A673 (cell line): ENCODE results near the gene SH3TC2. TPM values are rescaled to one million over a fixed set of nuclear protein-coding genes. Genes with fewer than 3 reads are reported as not detected.

Source experiments
- BruUV-seq: library from RNA; stranded (reverse); fragments of 400-500 nt; replicated peaks from 2 replicates; lab custom pipeline; 2021; lab: Mats Ljungman, UMichigan
- CTCF ChIA-PET: fragments of 300-600 bp; sonication (Branson Sonifier 250); formaldehyde crosslinking; loops from one replicate; lab custom pipeline; 2022; ENCODE audit warnings: antibody characterized with exemption; lab: Charles Lee
- POLR2A ChIA-PET: fragments of 300-600 bp; sonication (Branson Sonifier 250); formaldehyde crosslinking; loops from one replicate; lab custom pipeline; 2022; ENCODE audit warnings: antibody characterized with exemption; ENCODE audit not compliant: low non-redundant PET; lab: Charles Lee
- DNase-seq: peaks from one replicate; pipeline ENCODE4 v3.0.0-alpha.2; 2015; ENCODE audit warnings: low spot score
- H3K27ac ChIP-seq: fragments of 200-600 bp; sonication (generic); 2 replicates; pipeline ENCODE4 v1.5.1; 2016; ENCODE audit warnings: mixed run types, low read depth, mild to moderate bottlenecking, mixed read lengths, antibody characterized with exemption, low read length; ENCODE audit not compliant: poor library complexity, severe bottlenecking
- H3K27me3 ChIP-seq: fragments of 200-600 bp; sonication (generic); replicated peaks from 2 replicates; pipeline ENCODE4 v1.6.1; 2017; ENCODE audit warnings: mixed run types, low read depth, mild to moderate bottlenecking, mixed read lengths, antibody characterized with exemption, low read length; ENCODE audit not compliant: insufficient read depth, poor library complexity
- H3K36me3 ChIP-seq: fragments of 200-600 bp; sonication (generic); 2 replicates; pipeline ENCODE4 v1.6.1; 2016; ENCODE audit warnings: mixed run types, mild to moderate bottlenecking, mixed read lengths, antibody characterized with exemption, low read length; ENCODE audit not compliant: insufficient read depth, poor library complexity, severe bottlenecking
- H3K4me1 ChIP-seq: fragments of 200-600 bp; sonication (generic); 2 replicates; pipeline ENCODE4 v1.6.1; 2017; ENCODE audit warnings: mixed run types, mild to moderate bottlenecking, mixed read lengths, antibody characterized with exemption, low read length; ENCODE audit not compliant: insufficient read depth, poor library complexity, severe bottlenecking
- H3K4me3 ChIP-seq: fragments of 200-600 bp; sonication (generic); 2 replicates; pipeline ENCODE4 v1.5.1; 2016; ENCODE audit warnings: low read depth, mixed run types, mild to moderate bottlenecking, mixed read lengths, low read length; ENCODE audit not compliant: poor library complexity, severe bottlenecking
- H3K9me3 ChIP-seq: fragments of 200-600 bp; sonication (generic); 2 replicates; pipeline ENCODE4 v1.6.1; 2016; ENCODE audit warnings: mixed run types, low read depth, mild to moderate bottlenecking, mixed read lengths, antibody characterized with exemption, low read length; ENCODE audit not compliant: poor library complexity, severe bottlenecking
- EZH2 ChIP-seq: fragments of 200-600 bp; sonication (generic); IDR thresholded peaks from 2 replicates; pipeline ENCODE4 v1.6.1; 2017; ENCODE audit warnings: borderline replicate concordance, low read depth, mild to moderate bottlenecking, mixed read lengths, antibody characterized with exemption, low read length; ENCODE audit not compliant: poor library complexity, severe bottlenecking
- intact Hi-C: fragments of 100-400 bp; cut with micrococcal nuclease; formaldehyde crosslinking; loops from one replicate; pipeline ENCODE4 v1.10.0; 2022; ENCODE audit not compliant: unreplicated experiment
- total RNA-seq: library from RNA; stranded (reverse); gene quantifications from 2 replicates; pipeline ENCODE4 v1.2.3, GENCODE V29; 2021
- TF ChIP-seq, protein P1 (sequence below): fragments of 300-800, 200-600 bp; sonication (generic); conservative IDR thresholded peaks from 2 replicates; pipeline ENCODE4 v1.5.1; 2017; ENCODE audit warnings: low read depth, mild to moderate bottlenecking, antibody characterized with exemption, low read length, moderate library complexity, mixed read lengths

SH3TC2 gene
- total RNA-seq, 1 experiment from 2014 or later = 2.5 TPM

DNA sequence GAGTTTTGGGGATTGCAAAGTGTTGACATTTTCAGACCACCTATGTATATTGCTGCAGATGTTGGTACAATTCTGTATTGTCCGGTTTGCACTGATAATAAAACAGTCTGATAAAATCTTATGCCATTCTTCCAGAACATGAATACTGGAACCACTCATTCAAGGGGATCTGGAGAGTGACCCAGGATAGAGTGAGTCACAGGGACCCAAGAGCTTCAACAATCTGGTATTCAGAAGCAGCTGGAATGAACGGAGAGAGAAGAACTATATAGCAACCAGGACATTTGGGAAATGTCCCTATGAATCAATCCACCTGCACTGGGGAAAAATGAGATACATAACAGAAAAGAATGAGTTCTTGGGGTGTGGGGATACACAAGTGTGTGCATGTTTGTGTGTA is 73.3 kb downstream of the SH3TC2 start:
- no TSS peak for BruUV-seq
- CTCF ChIA-PET = no interaction called here

DNA sequence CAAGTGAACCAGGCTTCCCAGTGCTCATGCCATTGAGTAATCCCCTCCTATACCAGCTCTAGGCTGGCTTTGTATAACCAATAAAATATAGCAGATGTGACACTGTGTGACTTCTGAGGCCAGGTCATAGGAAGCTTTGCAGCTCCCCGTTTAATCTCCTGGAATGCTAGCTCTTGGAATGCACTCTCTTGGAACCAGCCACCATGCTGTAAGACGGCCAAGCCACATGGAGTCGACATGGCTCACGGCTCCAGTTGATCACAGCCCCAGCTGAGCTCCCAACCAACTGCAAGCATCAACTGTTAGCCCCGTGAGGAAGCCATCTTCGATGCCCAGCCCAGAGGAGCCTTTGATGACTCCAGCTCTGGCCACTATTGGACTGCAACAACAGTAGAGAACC is 74.5 kb downstream of the SH3TC2 start:
- H3K4me3 ChIP-seq = no peak overlapping the region
- no TSS peak for BruUV-seq
- H3K36me3 ChIP-seq = no peaks in the 10 kb centered on the region
- POLR2A ChIA-PET = no interaction called here
- DNase-seq = no peak
- TF ChIP-seq EZH2 = no peak
- TF ChIP-seq, protein P1, sequence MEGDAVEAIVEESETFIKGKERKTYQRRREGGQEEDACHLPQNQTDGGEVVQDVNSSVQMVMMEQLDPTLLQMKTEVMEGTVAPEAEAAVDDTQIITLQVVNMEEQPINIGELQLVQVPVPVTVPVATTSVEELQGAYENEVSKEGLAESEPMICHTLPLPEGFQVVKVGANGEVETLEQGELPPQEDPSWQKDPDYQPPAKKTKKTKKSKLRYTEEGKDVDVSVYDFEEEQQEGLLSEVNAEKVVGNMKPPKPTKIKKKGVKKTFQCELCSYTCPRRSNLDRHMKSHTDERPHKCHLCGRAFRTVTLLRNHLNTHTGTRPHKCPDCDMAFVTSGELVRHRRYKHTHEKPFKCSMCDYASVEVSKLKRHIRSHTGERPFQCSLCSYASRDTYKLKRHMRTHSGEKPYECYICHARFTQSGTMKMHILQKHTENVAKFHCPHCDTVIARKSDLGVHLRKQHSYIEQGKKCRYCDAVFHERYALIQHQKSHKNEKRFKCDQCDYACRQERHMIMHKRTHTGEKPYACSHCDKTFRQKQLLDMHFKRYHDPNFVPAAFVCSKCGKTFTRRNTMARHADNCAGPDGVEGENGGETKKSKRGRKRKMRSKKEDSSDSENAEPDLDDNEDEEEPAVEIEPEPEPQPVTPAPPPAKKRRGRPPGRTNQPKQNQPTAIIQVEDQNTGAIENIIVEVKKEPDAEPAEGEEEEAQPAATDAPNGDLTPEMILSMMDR = no peak
- peaks cover 3% of the 10 kb centered on the region for H3K27me3 ChIP-seq
- H3K9me3 ChIP-seq = no peaks in the 10 kb centered on the region
- peaks cover 4% of the 10 kb centered on the region for H3K4me1 ChIP-seq
- no peak overlapping the region for H3K27ac ChIP-seq
- intact Hi-C loops = no loop called here
- CTCF ChIA-PET = no interaction called here

More for the DNA sequence above, 73.3 kb downstream of the SH3TC2 start:
- intact Hi-C loops = no loop called here
- no peak for TF ChIP-seq EZH2
- TF ChIP-seq, protein P1 = no peak
- Histone ChIP-seq H3K36me3 (no peaks in the 10 kb centered on the region), H3K27me3 (peaks cover 3% of the 10 kb centered on the region), H3K9me3 (no peaks in the 10 kb centered on the region), H3K4me1 (peaks cover 4% of the 10 kb centered on the region), H3K27ac (no peak overlapping the region), H3K4me3 (no peak overlapping the region)
- no peak for DNase-seq
- POLR2A ChIA-PET = no interaction called here

DNA sequence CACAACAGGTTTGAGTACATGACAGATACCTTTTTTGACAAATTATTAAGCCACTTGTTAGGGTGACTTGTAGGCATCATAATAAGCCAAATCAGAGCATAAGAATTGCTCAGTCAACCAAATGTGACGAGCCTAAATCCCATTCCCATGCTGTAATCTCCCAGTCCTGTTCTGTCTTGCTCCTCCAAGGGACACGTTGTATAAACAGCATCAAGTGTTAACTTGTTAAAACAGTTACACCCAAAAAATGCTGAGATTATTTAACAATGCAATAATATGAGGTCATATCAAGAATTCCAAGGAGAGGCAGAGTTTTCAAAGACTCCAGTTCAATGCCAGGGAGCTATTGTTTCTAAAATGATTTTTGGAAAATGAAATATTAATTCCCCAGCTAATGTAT is 76.2 kb downstream of the SH3TC2 start:
- Histone ChIP-seq H3K27me3 (peaks cover 3% of the 10 kb centered on the region), H3K4me1 (peaks cover 4% of the 10 kb centered on the region), H3K9me3 (no peaks in the 10 kb centered on the region), H3K4me3 (no peak overlapping the region), H3K36me3 (no peaks in the 10 kb centered on the region), H3K27ac (no peak overlapping the region)
- TF ChIP-seq, protein P1 = no peak
- no peak for TF ChIP-seq EZH2
- DNase-seq = no peak
- CTCF ChIA-PET = no interaction called here
- intact Hi-C loops = no loop called here
- POLR2A ChIA-PET = no interaction called here
- no TSS peak for BruUV-seq
